ENCODE measurements around the gene WWOX.
A peak's percentile ranks its signal among the peaks of the same experiment; 100 is the strongest.

The WWOX gene

GRCh38 chr16:78987666-78988065 is 888.2 kb downstream of the WWOX start:
- no peak for DNase-seq

GRCh38 chr16:78988361-78988969 is 889.0 kb downstream of the WWOX start:
- no peak for DNase-seq

- no peak for DNase-seq
These were observed 890.9 kb downstream of the WWOX start for GRCh38 chr16:78990309-78990701.

GRCh38 chr16:78992001-78992400 is 892.5 kb downstream of the WWOX start:
- DNase-seq, result no peak

- no peak for DNase-seq
These were observed 893.9 kb downstream of the WWOX start for GRCh38 chr16:78993346-78993745.

- no peak for DNase-seq
These were observed 894.8 kb downstream of the WWOX start for GRCh38 chr16:78994135-78994745.

- DNase-seq, result no peak
These were observed 896.0 kb downstream of the WWOX start for GRCh38 chr16:78995441-78995840.

GRCh38 chr16:78996790-78997189 is 897.3 kb downstream of the WWOX start:
- DNase-seq, result peak; percentile 10 to 23

- DNase-seq, result no peak
These were observed 899.4 kb downstream of the WWOX start for GRCh38 chr16:78998879-78999278.

- no peak for DNase-seq
These were observed 901.9 kb downstream of the WWOX start for GRCh38 chr16:79001156-79001967.

- no peak for DNase-seq
These were observed 903.7 kb downstream of the WWOX start for GRCh38 chr16:79003026-79003609.

- DNase-seq, result no peak
These were observed 904.9 kb downstream of the WWOX start for GRCh38 chr16:79004309-79004708.

- no peak for DNase-seq
These were observed 905.6 kb downstream of the WWOX start for GRCh38 chr16:79005096-79005495.

- DNase-seq, result no peak
These were observed 906.8 kb downstream of the WWOX start for GRCh38 chr16:79006206-79006605.

- DNase-seq, result no peak
These were observed 907.3 kb downstream of the WWOX start for GRCh38 chr16:79006765-79007164.

GRCh38 chr16:79007614-79008013 is 908.2 kb downstream of the WWOX start:
- DNase-seq, result no peak

GRCh38 chr16:79008036-79008868 is 908.8 kb downstream of the WWOX start:
- DNase-seq, result peak in 1 of 2 experiments; percentile 20

- DNase-seq, result peak; percentile 20 to 33
These were observed 909.4 kb downstream of the WWOX start for GRCh38 chr16:79008869-79009179.

- no peak for DNase-seq
These were observed 910.4 kb downstream of the WWOX start for GRCh38 chr16:79009896-79010295.

- DNase-seq, result no peak
These were observed 911.8 kb downstream of the WWOX start for GRCh38 chr16:79011282-79011681.

GRCh38 chr16:79012671-79013434 is 913.4 kb downstream of the WWOX start:
- DNase-seq, result no peak
